ENCODE data around the gene C4BPA.

C4BPA gene

DNA sequence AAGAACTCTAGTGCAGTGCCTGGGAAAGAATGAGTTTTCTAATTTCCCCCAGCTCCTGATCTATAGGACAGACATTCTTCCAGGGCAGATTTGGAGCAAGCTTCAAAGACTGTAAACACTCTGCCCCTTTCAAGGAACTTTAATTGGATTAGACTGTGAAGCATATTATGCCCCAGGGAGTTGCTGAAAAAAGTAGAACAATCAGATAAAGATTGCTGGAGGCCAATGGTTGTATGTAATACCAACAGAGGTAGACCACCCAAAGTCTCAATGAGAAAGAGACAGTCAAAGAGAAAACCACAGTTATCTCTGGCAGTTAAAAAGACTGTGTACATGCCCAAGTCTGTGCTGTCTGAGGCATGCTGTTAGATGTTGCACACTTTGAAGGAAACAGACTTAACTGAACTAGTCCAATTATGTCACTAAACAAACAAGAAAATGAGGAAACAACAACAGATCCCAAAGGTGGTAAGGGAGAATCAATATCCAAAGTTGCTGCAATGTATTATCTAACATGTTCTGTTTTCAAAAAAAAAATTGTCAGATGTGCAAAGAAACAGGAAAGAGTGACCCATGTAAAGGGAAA is 24.4 kb downstream of the C4BPA start:
- TF ChIP-seq, protein P1, sequence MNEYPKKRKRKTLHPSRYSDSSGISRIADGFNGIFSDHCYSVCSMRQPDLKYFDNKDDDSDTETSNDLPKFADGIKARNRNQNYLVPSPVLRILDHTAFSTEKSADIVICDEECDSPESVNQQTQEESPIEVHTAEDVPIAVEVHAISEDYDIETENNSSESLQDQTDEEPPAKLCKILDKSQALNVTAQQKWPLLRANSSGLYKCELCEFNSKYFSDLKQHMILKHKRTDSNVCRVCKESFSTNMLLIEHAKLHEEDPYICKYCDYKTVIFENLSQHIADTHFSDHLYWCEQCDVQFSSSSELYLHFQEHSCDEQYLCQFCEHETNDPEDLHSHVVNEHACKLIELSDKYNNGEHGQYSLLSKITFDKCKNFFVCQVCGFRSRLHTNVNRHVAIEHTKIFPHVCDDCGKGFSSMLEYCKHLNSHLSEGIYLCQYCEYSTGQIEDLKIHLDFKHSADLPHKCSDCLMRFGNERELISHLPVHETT (tag by site-specific recombination; IDR thresholded peaks at IDR 0.05), result no peak
- TF ChIP-seq ZNF221 (tag by site-specific recombination; IDR thresholded peaks at IDR 0.05; ENCODE audit: borderline replicate concordance) (no peak), ZSCAN16 (tag by site-specific recombination; IDR thresholded peaks at IDR 0.05) (no peak), ZNF302 (tag by site-specific recombination; IDR thresholded peaks at IDR 0.05; ENCODE audit: low read depth) (no peak), ZNF423 (tag by site-specific recombination; IDR thresholded peaks at IDR 0.05) (no peak), SALL2 (tag by site-specific recombination; IDR thresholded peaks at IDR 0.05; ENCODE audit: borderline replicate concordance) (no peak), ZNF768 (tag by site-specific recombination; IDR thresholded peaks at IDR 0.05) (no peak), ZNF2 (tag by site-specific recombination; IDR thresholded peaks at IDR 0.05) (no peak)
- TF ChIP-seq, protein P2, sequence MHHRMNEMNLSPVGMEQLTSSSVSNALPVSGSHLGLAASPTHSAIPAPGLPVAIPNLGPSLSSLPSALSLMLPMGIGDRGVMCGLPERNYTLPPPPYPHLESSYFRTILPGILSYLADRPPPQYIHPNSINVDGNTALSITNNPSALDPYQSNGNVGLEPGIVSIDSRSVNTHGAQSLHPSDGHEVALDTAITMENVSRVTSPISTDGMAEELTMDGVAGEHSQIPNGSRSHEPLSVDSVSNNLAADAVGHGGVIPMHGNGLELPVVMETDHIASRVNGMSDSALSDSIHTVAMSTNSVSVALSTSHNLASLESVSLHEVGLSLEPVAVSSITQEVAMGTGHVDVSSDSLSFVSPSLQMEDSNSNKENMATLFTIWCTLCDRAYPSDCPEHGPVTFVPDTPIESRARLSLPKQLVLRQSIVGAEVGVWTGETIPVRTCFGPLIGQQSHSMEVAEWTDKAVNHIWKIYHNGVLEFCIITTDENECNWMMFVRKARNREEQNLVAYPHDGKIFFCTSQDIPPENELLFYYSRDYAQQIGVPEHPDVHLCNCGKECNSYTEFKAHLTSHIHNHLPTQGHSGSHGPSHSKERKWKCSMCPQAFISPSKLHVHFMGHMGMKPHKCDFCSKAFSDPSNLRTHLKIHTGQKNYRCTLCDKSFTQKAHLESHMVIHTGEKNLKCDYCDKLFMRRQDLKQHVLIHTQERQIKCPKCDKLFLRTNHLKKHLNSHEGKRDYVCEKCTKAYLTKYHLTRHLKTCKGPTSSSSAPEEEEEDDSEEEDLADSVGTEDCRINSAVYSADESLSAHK (tag by site-specific recombination; IDR thresholded peaks at IDR 0.05), result no peak
- TF ChIP-seq, protein P3, sequence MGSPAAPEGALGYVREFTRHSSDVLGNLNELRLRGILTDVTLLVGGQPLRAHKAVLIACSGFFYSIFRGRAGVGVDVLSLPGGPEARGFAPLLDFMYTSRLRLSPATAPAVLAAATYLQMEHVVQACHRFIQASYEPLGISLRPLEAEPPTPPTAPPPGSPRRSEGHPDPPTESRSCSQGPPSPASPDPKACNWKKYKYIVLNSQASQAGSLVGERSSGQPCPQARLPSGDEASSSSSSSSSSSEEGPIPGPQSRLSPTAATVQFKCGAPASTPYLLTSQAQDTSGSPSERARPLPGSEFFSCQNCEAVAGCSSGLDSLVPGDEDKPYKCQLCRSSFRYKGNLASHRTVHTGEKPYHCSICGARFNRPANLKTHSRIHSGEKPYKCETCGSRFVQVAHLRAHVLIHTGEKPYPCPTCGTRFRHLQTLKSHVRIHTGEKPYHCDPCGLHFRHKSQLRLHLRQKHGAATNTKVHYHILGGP (tag by site-specific recombination; IDR thresholded peaks at IDR 0.05), result no peak
- TF ChIP-seq, protein P4, sequence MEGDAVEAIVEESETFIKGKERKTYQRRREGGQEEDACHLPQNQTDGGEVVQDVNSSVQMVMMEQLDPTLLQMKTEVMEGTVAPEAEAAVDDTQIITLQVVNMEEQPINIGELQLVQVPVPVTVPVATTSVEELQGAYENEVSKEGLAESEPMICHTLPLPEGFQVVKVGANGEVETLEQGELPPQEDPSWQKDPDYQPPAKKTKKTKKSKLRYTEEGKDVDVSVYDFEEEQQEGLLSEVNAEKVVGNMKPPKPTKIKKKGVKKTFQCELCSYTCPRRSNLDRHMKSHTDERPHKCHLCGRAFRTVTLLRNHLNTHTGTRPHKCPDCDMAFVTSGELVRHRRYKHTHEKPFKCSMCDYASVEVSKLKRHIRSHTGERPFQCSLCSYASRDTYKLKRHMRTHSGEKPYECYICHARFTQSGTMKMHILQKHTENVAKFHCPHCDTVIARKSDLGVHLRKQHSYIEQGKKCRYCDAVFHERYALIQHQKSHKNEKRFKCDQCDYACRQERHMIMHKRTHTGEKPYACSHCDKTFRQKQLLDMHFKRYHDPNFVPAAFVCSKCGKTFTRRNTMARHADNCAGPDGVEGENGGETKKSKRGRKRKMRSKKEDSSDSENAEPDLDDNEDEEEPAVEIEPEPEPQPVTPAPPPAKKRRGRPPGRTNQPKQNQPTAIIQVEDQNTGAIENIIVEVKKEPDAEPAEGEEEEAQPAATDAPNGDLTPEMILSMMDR (tag by site-specific recombination; IDR thresholded peaks at IDR 0.05), result no peak
- TF ChIP-seq, protein P5, sequence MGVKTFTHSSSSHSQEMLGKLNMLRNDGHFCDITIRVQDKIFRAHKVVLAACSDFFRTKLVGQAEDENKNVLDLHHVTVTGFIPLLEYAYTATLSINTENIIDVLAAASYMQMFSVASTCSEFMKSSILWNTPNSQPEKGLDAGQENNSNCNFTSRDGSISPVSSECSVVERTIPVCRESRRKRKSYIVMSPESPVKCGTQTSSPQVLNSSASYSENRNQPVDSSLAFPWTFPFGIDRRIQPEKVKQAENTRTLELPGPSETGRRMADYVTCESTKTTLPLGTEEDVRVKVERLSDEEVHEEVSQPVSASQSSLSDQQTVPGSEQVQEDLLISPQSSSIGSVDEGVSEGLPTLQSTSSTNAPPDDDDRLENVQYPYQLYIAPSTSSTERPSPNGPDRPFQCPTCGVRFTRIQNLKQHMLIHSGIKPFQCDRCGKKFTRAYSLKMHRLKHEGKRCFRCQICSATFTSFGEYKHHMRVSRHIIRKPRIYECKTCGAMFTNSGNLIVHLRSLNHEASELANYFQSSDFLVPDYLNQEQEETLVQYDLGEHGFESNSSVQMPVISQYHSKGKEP (tag by site-specific recombination; IDR thresholded peaks at IDR 0.05), result no peak
- no peaks in the 10 kb centered on the region for H3K36me3 ChIP-seq (ENCODE audit: control insufficient read depth in 2 of 2, insufficient read depth in 1 of 2, low read length in 2 of 2)
- CTCF ChIA-PET, result interaction anchor here (0.6 to 1.1 kb wide), 3 partner anchors 24 to 401 kb away, joined by 3 to 4 read pairs (median 3); no protein-coding TSS in a partner anchor
- no peak overlapping the region for H3K27ac ChIP-seq (ENCODE audit: extremely low read depth, low read depth, low read length)
- H3K4me3 ChIP-seq (ENCODE audit: low read depth, low read length), result no peak overlapping the region
- no peaks in the 10 kb centered on the region for H3K9me3 ChIP-seq (ENCODE audit: control insufficient read depth, insufficient read depth, low read depth, low read length)
- H3K4me1 ChIP-seq (ENCODE audit: control insufficient read depth, insufficient read depth, low read length), result no peaks in the 10 kb centered on the region
- POLR2A ChIA-PET, result no interaction called here

DNA sequence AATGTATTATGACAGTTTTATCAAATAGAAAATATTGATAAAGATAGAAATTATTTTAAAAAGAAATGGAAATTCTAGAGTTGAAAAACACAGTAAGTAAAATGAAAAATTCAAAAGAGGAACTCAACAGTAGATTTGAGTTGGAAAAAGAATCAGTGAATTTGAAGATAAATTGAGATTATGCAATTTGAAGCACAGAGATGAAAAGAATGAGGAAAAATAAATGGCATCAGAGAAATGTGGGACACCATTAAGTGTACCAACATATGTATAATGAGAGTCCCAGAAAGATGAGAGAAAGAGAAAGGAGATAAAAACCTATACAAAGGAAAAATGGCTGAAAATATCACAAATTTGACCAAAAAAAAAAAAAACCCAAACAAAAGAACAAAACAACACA is 25.0 kb downstream of the C4BPA start:
- peak; percentile 83 for TF ChIP-seq ZNF133 (tag by site-specific recombination; IDR thresholded peaks at IDR 0.05)
- TF ChIP-seq ZBTB20 (tag by site-specific recombination; IDR thresholded peaks at IDR 0.05), result no peak
- TF ChIP-seq SETDB1 (IDR thresholded peaks at IDR 0.05; ENCODE audit: insufficient read length, low read length), result peak; percentile 96
- peak; percentile 33; the same call in 1 of the 2 replicates for TF ChIP-seq TRIM28 (IDR thresholded peaks at IDR 0.05; ENCODE audit: borderline replicate concordance, low read length)
- TF ChIP-seq ZNF175 (tag by site-specific recombination; IDR thresholded peaks at IDR 0.05), result no peak
- TF ChIP-seq, protein P6, sequence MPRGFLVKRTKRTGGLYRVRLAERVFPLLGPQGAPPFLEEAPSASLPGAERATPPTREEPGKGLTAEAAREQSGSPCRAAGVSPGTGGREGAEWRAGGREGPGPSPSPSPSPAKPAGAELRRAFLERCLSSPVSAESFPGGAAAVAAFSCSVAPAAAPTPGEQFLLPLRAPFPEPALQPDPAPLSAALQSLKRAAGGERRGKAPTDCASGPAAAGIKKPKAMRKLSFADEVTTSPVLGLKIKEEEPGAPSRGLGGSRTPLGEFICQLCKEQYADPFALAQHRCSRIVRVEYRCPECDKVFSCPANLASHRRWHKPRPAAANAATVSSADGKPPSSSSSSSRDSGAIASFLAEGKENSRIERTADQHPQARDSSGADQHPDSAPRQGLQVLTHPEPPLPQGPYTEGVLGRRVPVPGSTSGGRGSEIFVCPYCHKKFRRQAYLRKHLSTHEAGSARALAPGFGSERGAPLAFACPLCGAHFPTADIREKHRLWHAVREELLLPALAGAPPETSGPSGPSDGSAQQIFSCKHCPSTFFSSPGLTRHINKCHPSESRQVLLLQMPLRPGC (tag by site-specific recombination; IDR thresholded peaks at IDR 0.05), result no peak
- H3K4me3 ChIP-seq (ENCODE audit: low read depth, low read length), result no peak overlapping the region
- no peaks in the 10 kb centered on the region for H3K4me1 ChIP-seq (ENCODE audit: control insufficient read depth, insufficient read depth, low read length)
- POLR2A ChIA-PET, result no interaction called here
- no peaks in the 10 kb centered on the region for H3K9me3 ChIP-seq (ENCODE audit: control insufficient read depth, insufficient read depth, low read depth, low read length)
- CTCF ChIA-PET, result interaction anchor here (0.6 to 1.1 kb wide), 3 partner anchors 25 to 44 kb away, joined by 3 to 5 read pairs (median 4); no protein-coding TSS in a partner anchor
- H3K27ac ChIP-seq (ENCODE audit: extremely low read depth, low read depth, low read length), result no peak overlapping the region
- H3K36me3 ChIP-seq (ENCODE audit: control insufficient read depth in 2 of 2, insufficient read depth in 1 of 2, low read length in 2 of 2), result no peaks in the 10 kb centered on the region

Measured in HEK293 (cell line).